Measurements from ENCODE around the gene IPO9.

Gene IPO9

GRCh38 chr1:201828820-201829774 is at the start of gene IPO9:
TSS of gene IPO9 (plus strand) at chr1:201829157. CDS start at chr1:201829210, 53 bp downstream.
- Histone ChIP-seq H3K27ac (peak within 1 kb of the TSS; percentile 75), H3K4me2 (ENCODE audit: low read length) (peak within 1 kb of the TSS; percentile 67), H3K4me3 (ENCODE audit: low read depth, low read length) (peak within 1 kb of the TSS; percentile 95), H3K36me3 (ENCODE audit: control insufficient read depth, insufficient read depth, low read length) (no peaks in the 10 kb centered on the region), H3K9ac (peak within 1 kb of the TSS; percentile 32), H2AFZ (peak within 1 kb of the TSS; percentile 77), H3K27me3 (ENCODE audit: control insufficient read depth, insufficient read depth, low read length) (no peaks in the 10 kb centered on the region), H3K9me3 (ENCODE audit: control insufficient read depth, low read length) (no peaks in the 10 kb centered on the region), H3K79me2 (peaks cover 19% of the 10 kb centered on the region), H3K4me1 (no peaks in the 10 kb centered on the region)
- peak; percentile 90 for TF ChIP-seq CTCF (IDR thresholded peaks at IDR 0.05)

GRCh38 chr1:201779351-201779880 is 49.5 kb upstream of the IPO9 start:
- Histone ChIP-seq H3K9ac (no peak overlapping the region), H3K79me2 (no peaks in the 10 kb centered on the region), H3K4me3 (ENCODE audit: low read depth, low read length) (no peak overlapping the region), H3K9me3 (ENCODE audit: control insufficient read depth, low read length) (no peaks in the 10 kb centered on the region), H3K4me1 (no peaks in the 10 kb centered on the region), H3K27ac (no peak overlapping the region), H3K36me3 (ENCODE audit: control insufficient read depth, insufficient read depth, low read length) (no peaks in the 10 kb centered on the region), H3K4me2 (ENCODE audit: low read length) (no peak overlapping the region), H3K27me3 (ENCODE audit: control insufficient read depth, insufficient read depth, low read length) (no peaks in the 10 kb centered on the region), H2AFZ (no peak overlapping the region)
- TF ChIP-seq CTCF (IDR thresholded peaks at IDR 0.05): no peak

- no peaks in the 10 kb centered on the region for H3K27me3 ChIP-seq (ENCODE audit: control insufficient read depth, insufficient read depth, low read length)
- no peaks in the 10 kb centered on the region for H3K9me3 ChIP-seq (ENCODE audit: control insufficient read depth, low read length)
- H3K79me2 ChIP-seq: no peaks in the 10 kb centered on the region
- no peak overlapping the region for H3K9ac ChIP-seq
- H3K4me1 ChIP-seq: no peaks in the 10 kb centered on the region
- H3K4me3 ChIP-seq (ENCODE audit: low read depth, low read length): no peak overlapping the region
- H3K36me3 ChIP-seq (ENCODE audit: control insufficient read depth, insufficient read depth, low read length): no peaks in the 10 kb centered on the region
- no peak overlapping the region for H3K4me2 ChIP-seq (ENCODE audit: low read length)
- TF ChIP-seq CTCF (IDR thresholded peaks at IDR 0.05): no peak
- H3K27ac ChIP-seq: no peak overlapping the region
- no peak overlapping the region for H2AFZ ChIP-seq
Measured at GRCh38 chr1:201780952-201781351, 48.0 kb upstream of the IPO9 start.

GRCh38 chr1:201781437-201781836 is 47.5 kb upstream of the IPO9 start:
- no peaks in the 10 kb centered on the region for H3K9me3 ChIP-seq (ENCODE audit: control insufficient read depth, low read length)
- no peaks in the 10 kb centered on the region for H3K79me2 ChIP-seq
- H3K27me3 ChIP-seq (ENCODE audit: control insufficient read depth, insufficient read depth, low read length): no peaks in the 10 kb centered on the region
- no peak overlapping the region for H2AFZ ChIP-seq
- no peak for TF ChIP-seq CTCF (IDR thresholded peaks at IDR 0.05)
- no peak overlapping the region for H3K27ac ChIP-seq
- H3K4me2 ChIP-seq (ENCODE audit: low read length): no peak overlapping the region
- no peaks in the 10 kb centered on the region for H3K36me3 ChIP-seq (ENCODE audit: control insufficient read depth, insufficient read depth, low read length)
- no peak overlapping the region for H3K9ac ChIP-seq
- no peak overlapping the region for H3K4me3 ChIP-seq (ENCODE audit: low read depth, low read length)
- H3K4me1 ChIP-seq: no peaks in the 10 kb centered on the region
